ENCODE data around the gene SSBP2. TPM values are rescaled to one million over a fixed set of nuclear protein-coding genes. Genes with fewer than 3 reads are reported as not detected.
"Not testable (repeated sequence)": the region's sequence is repeated elsewhere in the genome, so short reads cannot be mapped to it uniquely, and the experiment has no call there.

Gene SSBP2
- total and polyA plus RNA-seq, 4 donors: 36.2 to 92.0 (median 67.3) TPM

DNA sequence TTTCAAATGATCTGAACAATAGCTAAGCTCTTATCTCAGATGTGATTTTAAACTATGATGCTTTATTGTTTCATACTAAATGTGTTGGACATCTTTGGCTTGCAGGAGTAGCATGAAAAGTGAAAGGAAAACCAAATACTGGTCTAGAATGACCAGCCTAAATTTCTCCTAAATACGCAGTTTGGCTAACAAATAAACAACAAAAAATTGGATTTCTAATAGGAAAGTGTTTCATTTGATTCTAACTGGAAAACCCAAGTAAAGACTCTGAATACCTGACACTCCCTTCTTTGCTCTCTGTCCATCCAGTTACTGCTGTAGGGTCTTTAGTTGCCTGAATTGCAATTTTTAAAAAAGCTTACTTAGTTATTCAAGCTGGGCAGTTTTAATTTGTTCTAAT lies 245.2 kb downstream of the SSBP2 start:
- H3K27ac ChIP-seq (ENCODE audit: low read depth in 1 of 2, low read length in 2 of 2): no peak overlapping the region
- DNase-seq (no peak), ATAC-seq (ENCODE audit: low FRiP score) (no peak)
- no peaks in the 10 kb centered on the region for H3K36me3 ChIP-seq (ENCODE audit: control insufficient read depth in 1 of 2, insufficient read depth in 2 of 2, low read length in 1 of 2)
- peak overlapping the region in 1 of 2 donors; percentile 26 for H3K4me3 ChIP-seq (ENCODE audit: low read length in 2 of 2)
- 41 to 53% methylated on average over 1 of the region's 1 CpG for WGBS, 2 donors
- H3K27me3 ChIP-seq (ENCODE audit: control insufficient read depth in 1 of 2, insufficient read depth in 2 of 2, low read length in 1 of 2): no peaks in the 10 kb centered on the region
- no peaks in the 10 kb centered on the region for H3K9me3 ChIP-seq (ENCODE audit: control insufficient read depth, low read length)
- intact Hi-C loops (cut with DNase I): loop anchor here (2.0 to 5.0 kb wide), 4 partner anchors 247 to 662 kb away; partner anchors contain the start of gene SSBP2 (in 2 of the 2)
- H3K4me1 ChIP-seq (ENCODE audit: control insufficient read depth in 1 of 2, insufficient read depth in 2 of 2, low read length in 2 of 2): no peaks in the 10 kb centered on the region

DNA sequence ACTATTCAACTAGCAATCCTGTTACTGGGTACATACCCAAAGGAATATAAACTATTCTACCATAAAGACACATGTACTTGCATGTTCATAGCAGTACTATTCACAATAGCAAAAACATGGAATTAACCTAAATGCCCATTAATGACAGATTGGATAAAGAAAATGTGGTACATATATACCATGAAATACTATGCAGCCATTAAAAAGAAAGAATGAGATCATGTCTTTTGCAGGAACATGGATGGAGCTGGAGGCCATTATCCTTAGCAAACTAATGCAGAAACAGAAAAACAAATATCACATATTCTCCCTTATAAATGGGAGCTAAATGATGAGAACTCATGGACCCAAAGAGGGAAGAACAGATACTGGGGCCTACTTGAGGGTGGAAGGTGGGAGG lies 247.3 kb downstream of the SSBP2 start:
- H3K4me3 ChIP-seq (ENCODE audit: low read length in 2 of 2); H3K4me1 ChIP-seq (ENCODE audit: control insufficient read depth in 1 of 2, insufficient read depth in 2 of 2, low read length in 2 of 2); ATAC-seq (ENCODE audit: low FRiP score); H3K9me3 ChIP-seq (ENCODE audit: control insufficient read depth, low read length); DNase-seq; H3K27me3 ChIP-seq (ENCODE audit: control insufficient read depth in 1 of 2, insufficient read depth in 2 of 2, low read length in 1 of 2); H3K36me3 ChIP-seq (ENCODE audit: control insufficient read depth in 1 of 2, insufficient read depth in 2 of 2, low read length in 1 of 2); intact Hi-C loops (cut with DNase I); H3K27ac ChIP-seq (ENCODE audit: low read depth in 1 of 2, low read length in 2 of 2): not testable (repeated sequence)

DNA sequence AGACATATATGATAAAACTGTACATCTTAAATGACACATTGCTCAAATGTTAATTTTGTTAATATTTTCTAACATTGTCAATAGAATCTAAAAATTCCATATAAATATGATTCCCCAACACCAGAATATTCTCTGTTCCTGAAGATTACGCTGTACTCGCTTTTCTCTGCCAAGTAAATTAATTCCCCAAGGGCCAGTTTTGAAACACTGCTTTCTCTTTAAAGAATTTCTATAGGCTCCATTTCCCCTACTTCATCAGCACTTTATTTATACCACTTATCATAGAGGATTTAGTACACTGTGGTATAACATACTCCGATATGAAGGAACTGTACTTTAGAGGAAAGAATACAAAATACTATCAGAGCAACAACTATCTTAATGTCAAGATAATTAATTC lies 255.6 kb downstream of the SSBP2 start:
- Histone ChIP-seq H3K27ac (ENCODE audit: low read depth in 1 of 2, low read length in 2 of 2) (no peak overlapping the region), H3K27me3 (ENCODE audit: control insufficient read depth in 1 of 2, insufficient read depth in 2 of 2, low read length in 1 of 2) (no peaks in the 10 kb centered on the region), H3K36me3 (ENCODE audit: control insufficient read depth in 1 of 2, insufficient read depth in 2 of 2, low read length in 1 of 2) (no peaks in the 10 kb centered on the region), H3K4me1 (ENCODE audit: control insufficient read depth in 1 of 2, insufficient read depth in 2 of 2, low read length in 2 of 2) (no peaks in the 10 kb centered on the region), H3K4me3 (ENCODE audit: low read length in 2 of 2) (no peak overlapping the region), H3K9me3 (ENCODE audit: control insufficient read depth, low read length) (no peaks in the 10 kb centered on the region)
- intact Hi-C loops (cut with DNase I): no loop called here
- WGBS, 2 donors: 95 to 97% methylated on average over 3 of the region's 3 CpGs
- ATAC-seq (ENCODE audit: low FRiP score) (no peak), DNase-seq (no peak)

DNA sequence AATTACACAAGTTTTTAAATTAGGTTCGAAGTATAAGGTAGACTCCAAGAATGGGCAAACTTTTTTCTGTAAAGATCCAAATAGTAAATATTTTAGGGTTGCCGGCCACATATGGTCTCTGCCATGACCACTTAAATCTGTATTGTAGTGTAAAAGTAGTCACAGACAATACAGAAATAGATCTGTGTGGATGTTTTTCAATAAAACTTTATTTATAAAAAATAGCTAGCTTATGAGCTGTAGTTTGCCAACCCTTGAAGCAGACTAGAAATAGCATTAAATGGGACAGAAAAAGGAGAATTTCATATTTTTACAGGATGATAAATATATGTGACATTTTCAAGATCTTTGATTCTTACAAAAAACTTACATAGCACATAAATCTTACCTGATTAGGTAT lies 262.0 kb downstream of the SSBP2 start:
- WGBS, 2 donors: 97 to 99% methylated on average over 2 of the region's 2 CpGs
- intact Hi-C loops (cut with DNase I): no loop called here

DNA sequence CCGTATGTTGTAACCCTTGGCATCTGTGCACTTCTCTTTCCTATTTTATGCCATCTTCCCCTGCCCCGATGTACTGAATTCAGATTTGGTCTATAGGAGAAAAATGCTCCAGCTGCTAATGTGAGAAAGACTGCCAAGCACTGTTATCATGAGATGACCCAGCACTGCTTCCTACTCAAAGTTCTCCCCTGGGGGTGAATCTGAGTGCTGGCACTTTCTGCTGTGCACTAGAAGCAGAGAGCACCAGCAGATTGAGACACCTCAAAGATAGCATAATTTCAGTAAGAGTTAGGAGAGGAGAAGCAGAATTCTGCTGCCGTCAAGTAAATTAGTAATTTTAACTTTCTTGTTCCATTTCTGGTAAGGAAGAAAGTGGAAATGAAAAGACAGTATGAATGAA lies 264.2 kb downstream of the SSBP2 start:
- no peak overlapping the region for H3K4me3 ChIP-seq (ENCODE audit: low read length in 2 of 2)
- intact Hi-C loops (cut with DNase I): no loop called here
- ATAC-seq (ENCODE audit: low FRiP score): no peak

More for the DNA sequence above, 262.0 kb downstream of the SSBP2 start:
- H3K9me3 ChIP-seq (ENCODE audit: control insufficient read depth, low read length): no peaks in the 10 kb centered on the region
- DNase-seq: no peak
- H3K4me1 ChIP-seq (ENCODE audit: control insufficient read depth in 1 of 2, insufficient read depth in 2 of 2, low read length in 2 of 2): no peaks in the 10 kb centered on the region
- no peak overlapping the region for H3K27ac ChIP-seq (ENCODE audit: low read depth in 1 of 2, low read length in 2 of 2)
- no peak overlapping the region for H3K4me3 ChIP-seq (ENCODE audit: low read length in 2 of 2)
- H3K36me3 ChIP-seq (ENCODE audit: control insufficient read depth in 1 of 2, insufficient read depth in 2 of 2, low read length in 1 of 2): no peaks in the 10 kb centered on the region
- no peak for ATAC-seq (ENCODE audit: low FRiP score)
- no peaks in the 10 kb centered on the region for H3K27me3 ChIP-seq (ENCODE audit: control insufficient read depth in 1 of 2, insufficient read depth in 2 of 2, low read length in 1 of 2)

DNA sequence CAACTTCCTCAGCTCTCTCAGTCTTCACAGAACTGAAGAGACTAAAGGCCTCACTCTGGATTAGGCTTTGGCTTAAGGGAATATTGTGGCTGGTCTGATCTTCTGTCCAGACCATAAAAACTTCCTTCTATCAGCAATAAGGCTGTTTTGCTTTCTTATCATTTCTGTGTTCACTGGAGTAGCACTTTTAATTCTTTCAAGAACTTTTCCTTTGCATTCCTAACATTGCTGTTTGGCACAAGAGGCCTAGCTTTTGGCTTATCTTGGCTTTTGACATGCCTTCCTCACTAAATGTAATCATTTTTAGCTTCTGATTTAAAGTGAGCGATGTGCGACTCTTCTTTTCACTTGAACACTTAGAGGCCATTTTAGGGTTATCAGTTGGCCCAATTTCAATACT lies 268.3 kb downstream of the SSBP2 start:
- Histone ChIP-seq H3K36me3 (ENCODE audit: control insufficient read depth in 1 of 2, insufficient read depth in 2 of 2, low read length in 1 of 2) (no peaks in the 10 kb centered on the region), H3K4me1 (ENCODE audit: control insufficient read depth in 1 of 2, insufficient read depth in 2 of 2, low read length in 2 of 2) (peaks cover 2 to 9% of the 10 kb centered on the region in 2 donors), H3K27me3 (ENCODE audit: control insufficient read depth in 1 of 2, insufficient read depth in 2 of 2, low read length in 1 of 2) (no peaks in the 10 kb centered on the region), H3K4me3 (ENCODE audit: low read length in 2 of 2) (no peak overlapping the region), H3K27ac (ENCODE audit: low read depth in 1 of 2, low read length in 2 of 2) (peak overlapping the region in 1 of 2 donors; percentile 18), H3K9me3 (ENCODE audit: control insufficient read depth, low read length) (no peaks in the 10 kb centered on the region)
- intact Hi-C loops (cut with DNase I): no loop called here
- ATAC-seq (ENCODE audit: low FRiP score) (no peak), DNase-seq (no peak)
- WGBS, 2 donors: 10 to 16% methylated on average over 2 of the region's 2 CpGs

More for the DNA sequence above, 264.2 kb downstream of the SSBP2 start:
- Histone ChIP-seq H3K27me3 (ENCODE audit: control insufficient read depth in 1 of 2, insufficient read depth in 2 of 2, low read length in 1 of 2) (no peaks in the 10 kb centered on the region), H3K36me3 (ENCODE audit: control insufficient read depth in 1 of 2, insufficient read depth in 2 of 2, low read length in 1 of 2) (no peaks in the 10 kb centered on the region), H3K9me3 (ENCODE audit: control insufficient read depth, low read length) (no peaks in the 10 kb centered on the region), H3K27ac (ENCODE audit: low read depth in 1 of 2, low read length in 2 of 2) (no peak overlapping the region), H3K4me1 (ENCODE audit: control insufficient read depth in 1 of 2, insufficient read depth in 2 of 2, low read length in 2 of 2) (peaks cover 2 to 6% of the 10 kb centered on the region in 2 donors)
- 90 to 91% methylated on average over 3 of the region's 3 CpGs for WGBS, 2 donors
- DNase-seq: no peak

DNA sequence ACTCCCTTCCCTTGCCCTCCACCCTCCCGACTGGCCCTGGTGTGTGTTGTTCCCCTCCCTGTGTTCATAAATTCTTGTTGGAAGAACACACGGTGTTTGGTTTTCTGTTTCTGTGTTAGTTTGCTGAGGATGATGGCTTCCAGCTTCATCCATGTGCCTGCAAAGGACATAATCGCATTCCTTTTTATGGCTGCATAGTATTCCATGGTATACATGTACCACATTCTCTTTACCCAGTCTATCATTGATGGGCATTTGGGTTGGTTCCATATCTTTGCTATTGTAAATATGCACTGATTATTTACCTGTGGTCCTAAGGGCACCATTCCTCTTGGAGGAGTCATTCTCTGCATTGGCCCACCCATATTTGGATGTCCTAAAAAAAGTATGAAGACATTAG lies 277.5 kb downstream of the SSBP2 start:
- WGBS, 2 donors: 99 to 100% methylated on average over 3 of the region's 3 CpGs
- H3K27ac ChIP-seq (ENCODE audit: low read depth in 1 of 2, low read length in 2 of 2); ATAC-seq (ENCODE audit: low FRiP score); H3K4me1 ChIP-seq (ENCODE audit: control insufficient read depth in 1 of 2, insufficient read depth in 2 of 2, low read length in 2 of 2); intact Hi-C loops (cut with DNase I); H3K36me3 ChIP-seq (ENCODE audit: control insufficient read depth in 1 of 2, insufficient read depth in 2 of 2, low read length in 1 of 2); H3K4me3 ChIP-seq (ENCODE audit: low read length in 2 of 2); DNase-seq; H3K27me3 ChIP-seq (ENCODE audit: control insufficient read depth in 1 of 2, insufficient read depth in 2 of 2, low read length in 1 of 2); H3K9me3 ChIP-seq (ENCODE audit: control insufficient read depth, low read length): not testable (repeated sequence)

DNA sequence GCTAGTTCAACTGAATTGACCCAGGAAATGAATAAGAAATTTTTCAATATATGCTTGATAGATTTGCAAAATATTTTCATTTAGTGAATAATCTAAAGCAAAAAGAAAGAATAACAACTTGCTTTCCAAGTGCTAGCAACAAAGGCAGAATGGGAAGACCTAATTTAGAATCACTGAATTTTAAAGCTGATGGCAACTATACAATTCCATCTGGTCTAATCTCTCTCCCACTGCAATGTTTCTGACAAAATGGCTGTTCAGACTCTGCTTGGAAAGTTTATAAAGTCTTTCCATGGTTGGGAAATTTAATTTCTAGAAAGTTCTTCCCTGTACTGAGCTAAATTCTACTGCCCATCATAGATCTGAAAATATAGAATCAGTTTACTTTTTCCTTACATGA lies 281.2 kb downstream of the SSBP2 start:
- no peak overlapping the region for H3K4me3 ChIP-seq (ENCODE audit: low read length in 2 of 2)
- H3K9me3 ChIP-seq (ENCODE audit: control insufficient read depth, low read length): no peaks in the 10 kb centered on the region
- H3K4me1 ChIP-seq (ENCODE audit: control insufficient read depth in 1 of 2, insufficient read depth in 2 of 2, low read length in 2 of 2): no peaks in the 10 kb centered on the region
- H3K36me3 ChIP-seq (ENCODE audit: control insufficient read depth in 1 of 2, insufficient read depth in 2 of 2, low read length in 1 of 2): peaks cover 2 to 5% of the 10 kb centered on the region in 2 donors
- ATAC-seq (ENCODE audit: low FRiP score) (no peak), DNase-seq (no peak)
- no peak overlapping the region for H3K27ac ChIP-seq (ENCODE audit: low read depth in 1 of 2, low read length in 2 of 2)
- H3K27me3 ChIP-seq (ENCODE audit: control insufficient read depth in 1 of 2, insufficient read depth in 2 of 2, low read length in 1 of 2): no peaks in the 10 kb centered on the region
- intact Hi-C loops (cut with DNase I): no loop called here

DNA sequence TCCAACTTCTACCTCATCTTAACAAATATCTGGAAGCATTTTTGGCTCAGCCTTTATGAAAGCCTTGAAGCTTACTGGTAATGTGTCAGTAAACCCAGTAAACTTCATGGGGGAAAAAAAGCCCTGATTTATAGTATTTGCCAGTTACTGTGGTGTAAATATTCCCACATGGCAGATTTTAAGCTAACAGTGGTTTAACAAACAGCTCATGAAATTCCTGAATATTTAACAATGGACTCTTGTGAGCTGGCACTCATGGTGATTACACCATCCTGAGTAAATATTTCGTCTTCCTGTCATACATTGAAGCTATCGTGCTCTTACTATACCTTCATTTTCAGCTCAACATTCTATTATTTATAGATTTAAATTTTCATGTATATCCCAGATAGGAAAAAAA lies 300.0 kb downstream of the SSBP2 start:
- WGBS, 2 donors: 83% methylated on average over 2 of the region's 2 CpGs

More for the DNA sequence above, 300.0 kb downstream of the SSBP2 start:
- Histone ChIP-seq H3K4me3 (ENCODE audit: low read length in 2 of 2) (no peak overlapping the region), H3K4me1 (ENCODE audit: control insufficient read depth in 1 of 2, insufficient read depth in 2 of 2, low read length in 2 of 2) (no peaks in the 10 kb centered on the region), H3K36me3 (ENCODE audit: control insufficient read depth in 1 of 2, insufficient read depth in 2 of 2, low read length in 1 of 2) (no peaks in the 10 kb centered on the region), H3K9me3 (ENCODE audit: control insufficient read depth, low read length) (no peaks in the 10 kb centered on the region), H3K27me3 (ENCODE audit: control insufficient read depth in 1 of 2, insufficient read depth in 2 of 2, low read length in 1 of 2) (no peaks in the 10 kb centered on the region), H3K27ac (ENCODE audit: low read depth in 1 of 2, low read length in 2 of 2) (no peak overlapping the region)
- intact Hi-C loops (cut with DNase I): no loop called here
- DNase-seq (no peak), ATAC-seq (ENCODE audit: low FRiP score) (no peak)
